ENCODE results near the gene ANKS1A.

ANKS1A gene

GRCh38 chr6:34858681-34859080 lies 30.4 kb upstream of the ANKS1A start:
- TF ChIP-seq CTCF (IDR thresholded peaks at IDR 0.05; ENCODE audit: low read depth, low read length), result peak; percentile 19
- no peak overlapping the region for H3K4me3 ChIP-seq (ENCODE audit: low read depth, low read length)
- no peak for DNase-seq (ENCODE audit: low read depth, low spot score)
- in situ Hi-C loops (cut with HindIII; ENCODE audit: low sequenced_read_pairs), result no loop called here

GRCh38 chr6:34859951-34860350 lies 29.1 kb upstream of the ANKS1A start:
- no peak for TF ChIP-seq CTCF (IDR thresholded peaks at IDR 0.05; ENCODE audit: low read depth, low read length)
- H3K4me3 ChIP-seq (ENCODE audit: low read depth, low read length), result no peak overlapping the region
- in situ Hi-C loops (cut with HindIII; ENCODE audit: low sequenced_read_pairs), result no loop called here
- no peak for DNase-seq (ENCODE audit: low read depth, low spot score)

GRCh38 chr6:34860776-34861175 lies 28.3 kb upstream of the ANKS1A start:
- in situ Hi-C loops (cut with HindIII; ENCODE audit: low sequenced_read_pairs), result no loop called here
- no peak for DNase-seq (ENCODE audit: low read depth, low spot score)
- H3K4me3 ChIP-seq (ENCODE audit: low read depth, low read length), result no peak overlapping the region
- TF ChIP-seq CTCF (IDR thresholded peaks at IDR 0.05; ENCODE audit: low read depth, low read length), result no peak

GRCh38 chr6:34864007-34864406 lies 25.0 kb upstream of the ANKS1A start:
- DNase-seq (ENCODE audit: low read depth, low spot score), result no peak
- in situ Hi-C loops (cut with HindIII; ENCODE audit: low sequenced_read_pairs), result no loop called here
- no peak overlapping the region for H3K4me3 ChIP-seq (ENCODE audit: low read depth, low read length)

GRCh38 chr6:34865107-34865506 lies 23.9 kb upstream of the ANKS1A start:
- DNase-seq (ENCODE audit: low read depth, low spot score), result no peak
- no peak for TF ChIP-seq CTCF (IDR thresholded peaks at IDR 0.05; ENCODE audit: low read depth, low read length)
- H3K4me3 ChIP-seq (ENCODE audit: low read depth, low read length), result no peak overlapping the region
- in situ Hi-C loops (cut with HindIII; ENCODE audit: low sequenced_read_pairs), result no loop called here

More at GRCh38 chr6:34864007-34864406, 25.0 kb upstream of the ANKS1A start:
- TF ChIP-seq CTCF (IDR thresholded peaks at IDR 0.05; ENCODE audit: low read depth, low read length), result no peak

GRCh38 chr6:34866509-34866908 lies 22.5 kb upstream of the ANKS1A start:
- no peak for TF ChIP-seq CTCF (IDR thresholded peaks at IDR 0.05; ENCODE audit: low read depth, low read length)
- in situ Hi-C loops (cut with HindIII; ENCODE audit: low sequenced_read_pairs), result no loop called here
- H3K4me3 ChIP-seq (ENCODE audit: low read depth, low read length), result no peak overlapping the region
- no peak for DNase-seq (ENCODE audit: low read depth, low spot score)

- no peak for DNase-seq (ENCODE audit: low read depth, low spot score)
- H3K4me3 ChIP-seq (ENCODE audit: low read depth, low read length), result no peak overlapping the region
- in situ Hi-C loops (cut with HindIII; ENCODE audit: low sequenced_read_pairs), result no loop called here
- TF ChIP-seq CTCF (IDR thresholded peaks at IDR 0.05; ENCODE audit: low read depth, low read length), result no peak
Measured at GRCh38 chr6:34867484-34867883, 21.6 kb upstream of the ANKS1A start.

Measured in astrocyte of the spinal cord (primary cell).